Neural crest cell (in vitro differentiated cells): ENCODE measurements around the gene FOXP1. TPM values are rescaled to one million over a fixed set of nuclear protein-coding genes. Genes with fewer than 3 reads are reported as not detected.
A peak's percentile ranks its signal among the peaks of the same experiment; 100 is the strongest.

ENCODE experiments used
- DNase-seq: peaks from one replicate; pipeline ENCODE4 v3.0.0; 2021; ENCODE audit warnings: low read depth, mixed read lengths, low spot score
- H3K27ac Mint-ChIP-seq: one replicate; pipeline ENCODE4 v1.8.0; 2021; ENCODE audit warnings: mild to moderate bottlenecking, mixed read lengths; ENCODE audit not compliant: unreplicated experiment
- H3K27me3 Mint-ChIP-seq: 2 replicates; pipeline ENCODE4 v1.8.0; 2021; ENCODE audit warnings: low read depth, mild to moderate bottlenecking, mixed read lengths
- H3K36me3 Mint-ChIP-seq: 2 replicates; pipeline ENCODE4 v1.8.0; 2021; ENCODE audit warnings: low read depth, mild to moderate bottlenecking, mixed read lengths
- H3K4me1 Mint-ChIP-seq: 2 replicates; pipeline ENCODE4 v1.8.0; 2021; ENCODE audit warnings: mixed read lengths
- H3K4me3 Mint-ChIP-seq: one replicate; pipeline ENCODE4 v1.8.0; 2021; ENCODE audit warnings: mild to moderate bottlenecking, mixed read lengths
- H3K9me3 Mint-ChIP-seq: 2 replicates; pipeline ENCODE4 v1.8.0; 2021; ENCODE audit warnings: mixed read lengths
- CTCF ChIP-seq: fragments of 200-600 bp; sonication (generic); conservative IDR thresholded peaks from 2 replicates; pipeline ENCODE4 v1.5.0; 2021; ENCODE audit warnings: antibody characterized with exemption, mild to moderate bottlenecking
- total RNA-seq: library from RNA; stranded (reverse); gene quantifications from 2 replicates; pipeline ENCODE4 v1.2.1, GENCODE V29; 2021

Gene FOXP1
- total RNA-seq, 1 donor from 2014 or later, result 22.8 TPM

GRCh38 chr3:71407823-71408222 lies 175.7 kb downstream of the FOXP1 start:
- Mint-ChIP-seq H3K36me3 (no peaks in the 10 kb centered on the region), H3K27ac (peak overlapping the region; percentile 40), H3K9me3 (no peaks in the 10 kb centered on the region), H3K4me1 (peaks cover 8% of the 10 kb centered on the region), H3K4me3 (no peak overlapping the region), H3K27me3 (no peaks in the 10 kb centered on the region)
- no peak for DNase-seq
- no peak for TF ChIP-seq CTCF

DNA sequence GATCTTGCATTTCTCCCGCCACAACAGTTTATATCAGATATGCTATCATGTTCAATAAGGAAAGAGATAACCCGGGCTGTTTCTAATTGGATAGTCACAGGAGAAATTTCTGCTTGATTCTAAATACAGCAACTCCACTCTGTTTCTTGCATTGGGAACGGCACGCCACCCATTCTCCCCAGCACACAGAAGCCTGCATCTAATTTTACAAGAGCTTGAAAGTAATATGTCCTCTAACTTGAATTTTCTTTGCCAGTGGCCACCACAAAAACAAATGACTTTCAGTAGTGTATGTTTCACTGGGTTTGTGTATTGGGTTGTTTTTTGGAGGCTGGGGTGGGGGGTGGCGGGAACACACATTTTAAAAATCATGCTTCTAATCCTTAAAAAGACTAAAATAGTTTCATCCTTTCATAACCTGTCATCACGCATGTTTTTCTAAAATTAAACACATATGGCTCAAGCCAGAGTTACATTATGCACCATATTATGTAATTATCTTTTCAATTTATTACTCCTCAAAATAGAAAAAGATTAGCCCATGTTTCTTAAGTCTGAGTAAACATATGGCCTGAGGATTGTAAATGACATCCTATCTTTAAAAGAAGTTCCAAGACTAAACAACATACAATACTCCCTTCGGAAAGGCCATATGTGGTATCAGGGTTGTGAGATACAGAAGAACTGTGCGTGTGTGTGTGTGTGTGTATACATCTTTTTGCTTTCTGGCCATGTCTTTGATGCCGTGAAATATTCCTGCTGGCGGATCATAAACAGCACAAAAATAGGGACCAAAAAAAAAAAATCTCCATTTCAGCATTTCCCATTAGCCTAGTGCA lies 176.3 kb downstream of the FOXP1 start:
- H3K9me3 Mint-ChIP-seq, result no peaks in the 10 kb centered on the region
- DNase-seq, result no peak
- H3K4me1 Mint-ChIP-seq, result peaks cover 8% of the 10 kb centered on the region
- H3K4me3 Mint-ChIP-seq, result no peak overlapping the region
- H3K36me3 Mint-ChIP-seq, result no peaks in the 10 kb centered on the region
- TF ChIP-seq CTCF, result no peak
- H3K27ac Mint-ChIP-seq, result no peak overlapping the region
- H3K27me3 Mint-ChIP-seq, result no peaks in the 10 kb centered on the region

DNA sequence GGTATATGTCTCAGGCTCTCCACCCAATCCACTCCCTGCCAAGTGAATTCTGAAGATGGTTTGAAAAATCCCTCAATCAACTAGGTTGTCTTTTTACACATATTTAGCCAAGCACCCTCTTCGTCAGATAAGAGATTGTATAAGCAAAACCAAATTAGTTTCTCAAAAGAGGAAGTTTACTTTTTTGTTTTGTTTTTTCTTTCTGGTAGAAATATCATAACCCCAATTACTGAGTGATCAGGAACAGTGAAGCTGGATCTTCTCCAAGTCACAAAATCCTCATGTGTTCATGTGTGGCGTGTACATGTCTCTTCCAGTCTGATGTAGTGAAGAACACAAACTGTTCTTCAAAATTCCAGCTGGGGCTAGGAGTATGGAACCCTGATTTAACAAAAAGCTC lies 180.6 kb downstream of the FOXP1 start:
- no peaks in the 10 kb centered on the region for H3K27me3 Mint-ChIP-seq
- H3K9me3 Mint-ChIP-seq, result no peaks in the 10 kb centered on the region
- no peak for DNase-seq
- H3K4me1 Mint-ChIP-seq, result peaks cover 17% of the 10 kb centered on the region
- H3K4me3 Mint-ChIP-seq, result no peak overlapping the region
- no peak for TF ChIP-seq CTCF
- H3K36me3 Mint-ChIP-seq, result no peaks in the 10 kb centered on the region
- H3K27ac Mint-ChIP-seq, result no peak overlapping the region

- no peaks in the 10 kb centered on the region for H3K9me3 Mint-ChIP-seq
- no peak for DNase-seq
- no peak overlapping the region for H3K27ac Mint-ChIP-seq
- no peak for TF ChIP-seq CTCF
- H3K27me3 Mint-ChIP-seq, result no peaks in the 10 kb centered on the region
- H3K4me1 Mint-ChIP-seq, result peaks cover 11% of the 10 kb centered on the region
- no peak overlapping the region for H3K4me3 Mint-ChIP-seq
- no peaks in the 10 kb centered on the region for H3K36me3 Mint-ChIP-seq
Measured at GRCh38 chr3:71402280-71402679, 181.2 kb downstream of the FOXP1 start.

- no peaks in the 10 kb centered on the region for H3K36me3 Mint-ChIP-seq
- no peaks in the 10 kb centered on the region for H3K9me3 Mint-ChIP-seq
- H3K4me1 Mint-ChIP-seq, result peaks cover 11% of the 10 kb centered on the region
- H3K27ac Mint-ChIP-seq, result no peak overlapping the region
- no peak overlapping the region for H3K4me3 Mint-ChIP-seq
- no peaks in the 10 kb centered on the region for H3K27me3 Mint-ChIP-seq
- TF ChIP-seq CTCF, result no peak
- no peak for DNase-seq
Measured at GRCh38 chr3:71401695-71402231, 181.8 kb downstream of the FOXP1 start.
